Mucosa of descending colon (tissue), 3 donors: ENCODE data around the gene LPCAT1. TPM values are rescaled to one million over a fixed set of nuclear protein-coding genes. Genes with fewer than 3 reads are reported as not detected.
"Not testable (repeated sequence)": the region's sequence is repeated elsewhere in the genome, so short reads cannot be mapped to it uniquely, and the experiment has no call there.

Experiments used
- ATAC-seq: fragments of 200-7000 bp; cut with Tn5 transposase; one replicate; pipeline ENCODE4 v1.9.1; 2020; ENCODE audit warnings: mild to moderate bottlenecking, moderate library complexity
- DNase-seq, 3 donors: peaks; one replicate each; pipeline ENCODE4 v3.0.0-alpha.2; 2020
- H3K36me3 ChIP-seq: fragments of 200-600 bp; one replicate; pipeline ENCODE4 v1.8.0; 2021; ENCODE audit warnings: low read depth, mild to moderate bottlenecking
- H3K4me1 ChIP-seq: fragments of 200-600 bp; one replicate; pipeline ENCODE4 v1.8.0; 2021; ENCODE audit warnings: low read depth, mild to moderate bottlenecking
- H3K4me3 ChIP-seq: fragments of 200-600 bp; one replicate; pipeline ENCODE4 v1.8.0; 2021; ENCODE audit warnings: mild to moderate bottlenecking
- H3K9me3 ChIP-seq: fragments of 200-600 bp; one replicate; pipeline ENCODE4 v1.8.0; 2021; ENCODE audit warnings: mild to moderate bottlenecking
- intact Hi-C, 2 donors: fragments of 100-400 bp; cut with DNase I in 1 of 2; cut with micrococcal nuclease in 1 of 2; formaldehyde crosslinking; loops; one replicate each; pipeline versions ENCODE4 v1.11.0 to v1.11.1; 2022; cut with DNase I, micrococcal nuclease
- total RNA-seq, 3 donors: library from RNA; stranded (reverse); fragmentation: NEBNext Ultra II Directional in 2 of 3; extraction: Animal tissue kit (Norgen Biotek cat#: 25700) in 2 of 3; gene quantifications; one replicate each; pipeline versions ENCODE4 v1.2.1 to v1.2.4, GENCODE V29; 2021 to 2023
- TF ChIP-seq, protein P1 (sequence below): fragments of 200-600 bp; IDR thresholded peaks from one replicate; pipeline ENCODE4 v1.8.0; 2022; ENCODE audit warnings: antibody characterized with exemption, mild to moderate bottlenecking
- donor health status: DM: no; HTN: no; CAD: no; lungs with moderate emphysema.
- donor health status: DM: no; HTN: no; CAD: no.
- donor health status: DM: no; HTN: yes; CAD: no.

LPCAT1 gene
- total RNA-seq, 3 donors from 2014 or later = 6.7 to 27.2 (median 26.0) TPM

- Histone ChIP-seq H3K9me3 (no peaks in the 10 kb centered on the region), H3K36me3 (no peaks in the 10 kb centered on the region), H3K4me1 (no peaks in the 10 kb centered on the region), H3K4me3 (no peak overlapping the region)
- ATAC-seq (no peak), DNase-seq (peak in 2 of 3 donors; percentile 18 to 57)
- intact Hi-C loops = no loop called here
- TF ChIP-seq, protein P1, sequence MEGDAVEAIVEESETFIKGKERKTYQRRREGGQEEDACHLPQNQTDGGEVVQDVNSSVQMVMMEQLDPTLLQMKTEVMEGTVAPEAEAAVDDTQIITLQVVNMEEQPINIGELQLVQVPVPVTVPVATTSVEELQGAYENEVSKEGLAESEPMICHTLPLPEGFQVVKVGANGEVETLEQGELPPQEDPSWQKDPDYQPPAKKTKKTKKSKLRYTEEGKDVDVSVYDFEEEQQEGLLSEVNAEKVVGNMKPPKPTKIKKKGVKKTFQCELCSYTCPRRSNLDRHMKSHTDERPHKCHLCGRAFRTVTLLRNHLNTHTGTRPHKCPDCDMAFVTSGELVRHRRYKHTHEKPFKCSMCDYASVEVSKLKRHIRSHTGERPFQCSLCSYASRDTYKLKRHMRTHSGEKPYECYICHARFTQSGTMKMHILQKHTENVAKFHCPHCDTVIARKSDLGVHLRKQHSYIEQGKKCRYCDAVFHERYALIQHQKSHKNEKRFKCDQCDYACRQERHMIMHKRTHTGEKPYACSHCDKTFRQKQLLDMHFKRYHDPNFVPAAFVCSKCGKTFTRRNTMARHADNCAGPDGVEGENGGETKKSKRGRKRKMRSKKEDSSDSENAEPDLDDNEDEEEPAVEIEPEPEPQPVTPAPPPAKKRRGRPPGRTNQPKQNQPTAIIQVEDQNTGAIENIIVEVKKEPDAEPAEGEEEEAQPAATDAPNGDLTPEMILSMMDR = no peak
These were observed 47.4 kb downstream of the LPCAT1 start for GRCh38 chr5:1476181-1476966.

- H3K4me1 ChIP-seq, H3K36me3 ChIP-seq, H3K9me3 ChIP-seq, ATAC-seq, H3K4me3 ChIP-seq, intact Hi-C loops: not testable (repeated sequence)
- DNase-seq = peak in 1 of 3 donors; percentile 46
These were observed 48.2 kb downstream of the LPCAT1 start for GRCh38 chr5:1475544-1475900.

- no peak overlapping the region for H3K4me3 ChIP-seq
- TF ChIP-seq, protein P1 = no peak
- no peaks in the 10 kb centered on the region for H3K9me3 ChIP-seq
- no peaks in the 10 kb centered on the region for H3K36me3 ChIP-seq
- ATAC-seq (no peak), DNase-seq (peak in 1 of 3 donors; percentile 16)
- intact Hi-C loops = no loop called here
- H3K4me1 ChIP-seq = no peaks in the 10 kb centered on the region
These were observed 48.8 kb downstream of the LPCAT1 start for GRCh38 chr5:1474866-1475543.

- TF ChIP-seq, protein P1 = no peak
- DNase-seq = peak in 2 of 3 donors; percentile 25 to 44
These were observed 49.4 kb downstream of the LPCAT1 start for GRCh38 chr5:1474183-1474839.

DNA sequence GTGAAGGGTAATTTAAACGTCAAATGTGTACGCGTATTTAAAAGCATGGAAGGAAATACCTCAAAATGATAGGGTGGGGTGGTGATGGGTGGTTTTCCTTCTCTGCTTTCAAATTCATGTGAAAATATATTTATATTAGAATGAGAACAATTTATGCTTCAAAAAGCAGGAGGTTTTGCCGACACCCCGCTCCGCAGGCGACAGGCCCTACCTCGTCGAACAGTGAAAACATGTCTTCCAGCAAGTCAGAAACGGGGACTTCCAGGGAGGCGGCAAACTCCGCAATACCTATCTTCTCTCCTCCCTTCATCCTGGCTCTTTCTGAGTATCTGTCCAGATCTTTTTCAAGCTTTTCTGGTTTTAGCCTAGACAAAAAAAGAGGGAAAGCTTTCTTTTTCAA lies 50.0 kb downstream of the LPCAT1 start:
- Histone ChIP-seq H3K4me1 (no peaks in the 10 kb centered on the region), H3K36me3 (no peaks in the 10 kb centered on the region), H3K9me3 (no peaks in the 10 kb centered on the region), H3K4me3 (no peak overlapping the region)
- TF ChIP-seq, protein P1 = no peak
- intact Hi-C loops = no loop called here
- ATAC-seq (no peak), DNase-seq (no peak)

More at GRCh38 chr5:1474183-1474839, 49.4 kb downstream of the LPCAT1 start:
- Histone ChIP-seq H3K4me3 (no peak overlapping the region), H3K4me1 (no peaks in the 10 kb centered on the region), H3K36me3 (no peaks in the 10 kb centered on the region), H3K9me3 (no peaks in the 10 kb centered on the region)
- intact Hi-C loops = no loop called here
- no peak for ATAC-seq
